ENCODE results near the gene MFRP. TPM values are rescaled to one million over a fixed set of nuclear protein-coding genes. Genes with fewer than 3 reads are reported as not detected.

Gene MFRP
- total RNA-seq, 4 donors from 2014 or later, result not detected

DNA sequence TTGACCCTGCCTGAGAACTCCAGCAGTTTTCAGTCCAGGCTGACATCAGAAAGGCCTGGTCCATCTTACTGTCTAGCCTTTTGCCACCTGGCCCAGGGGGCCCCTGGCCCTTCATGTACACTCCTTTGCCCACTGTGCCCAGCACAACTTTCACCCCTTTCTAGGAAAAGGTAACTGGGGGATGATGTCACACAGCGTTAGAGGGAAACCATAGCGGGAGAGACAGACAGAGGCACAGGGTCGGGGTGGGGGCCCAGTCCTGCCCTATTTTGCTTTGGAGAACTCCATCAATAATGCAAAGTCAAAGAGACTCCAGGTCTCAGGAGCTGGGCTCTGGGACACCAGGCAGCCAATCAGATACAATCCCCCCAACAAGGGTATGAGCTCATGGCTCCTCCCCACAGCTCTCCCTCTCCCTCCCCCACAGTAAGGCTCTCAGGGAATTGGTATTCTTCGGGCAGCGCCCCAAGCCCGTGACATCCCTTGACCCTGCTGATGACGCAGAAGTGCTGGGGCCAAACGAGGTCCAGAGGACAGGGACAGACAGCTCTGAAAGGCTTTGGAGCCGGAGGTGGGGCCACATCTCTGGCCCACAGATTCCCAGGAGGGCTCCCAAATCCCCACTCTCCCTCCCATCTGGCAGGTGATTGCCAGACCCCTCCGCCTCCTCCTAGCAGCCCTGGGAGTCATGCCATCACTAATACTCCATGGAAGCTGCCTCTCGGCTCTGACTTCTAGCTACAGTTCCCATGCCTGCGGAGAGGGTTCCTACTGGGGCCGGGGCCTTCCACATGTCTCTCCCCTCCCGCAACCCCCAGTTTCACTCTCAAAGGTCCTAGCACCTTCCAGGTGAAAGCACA is 29.1 kb upstream of the MFRP start:
- Histone ChIP-seq H3K27me3 (no peaks in the 10 kb centered on the region), H3K9me3 (no peaks in the 10 kb centered on the region), H3K27ac (peak overlapping the region; percentile 48 to 87 (median 80)), H3K4me1 (peaks cover 26 to 82% (median 50%) of the 10 kb centered on the region in 3 donors), H3K4me3 (peak overlapping the region in 1 of 4 donors; percentile 2), H3K36me3 (no peaks in the 10 kb centered on the region)
- no peak for DNase-seq
- TF ChIP-seq, protein P1, sequence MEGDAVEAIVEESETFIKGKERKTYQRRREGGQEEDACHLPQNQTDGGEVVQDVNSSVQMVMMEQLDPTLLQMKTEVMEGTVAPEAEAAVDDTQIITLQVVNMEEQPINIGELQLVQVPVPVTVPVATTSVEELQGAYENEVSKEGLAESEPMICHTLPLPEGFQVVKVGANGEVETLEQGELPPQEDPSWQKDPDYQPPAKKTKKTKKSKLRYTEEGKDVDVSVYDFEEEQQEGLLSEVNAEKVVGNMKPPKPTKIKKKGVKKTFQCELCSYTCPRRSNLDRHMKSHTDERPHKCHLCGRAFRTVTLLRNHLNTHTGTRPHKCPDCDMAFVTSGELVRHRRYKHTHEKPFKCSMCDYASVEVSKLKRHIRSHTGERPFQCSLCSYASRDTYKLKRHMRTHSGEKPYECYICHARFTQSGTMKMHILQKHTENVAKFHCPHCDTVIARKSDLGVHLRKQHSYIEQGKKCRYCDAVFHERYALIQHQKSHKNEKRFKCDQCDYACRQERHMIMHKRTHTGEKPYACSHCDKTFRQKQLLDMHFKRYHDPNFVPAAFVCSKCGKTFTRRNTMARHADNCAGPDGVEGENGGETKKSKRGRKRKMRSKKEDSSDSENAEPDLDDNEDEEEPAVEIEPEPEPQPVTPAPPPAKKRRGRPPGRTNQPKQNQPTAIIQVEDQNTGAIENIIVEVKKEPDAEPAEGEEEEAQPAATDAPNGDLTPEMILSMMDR (IDR thresholded peaks at IDR 0.05), result no peak
- no peak for TF ChIP-seq POLR2A (IDR thresholded peaks at IDR 0.05)
- intact Hi-C loops (cut with DNase I), result no loop called here
- 63 to 64% methylated on average over 7 to 10 of the region's 14 CpGs for WGBS, 2 donors

- WGBS, 2 donors, result 34 to 35% methylated on average over 6 to 7 of the region's 11 CpGs
- no peaks in the 10 kb centered on the region for H3K9me3 ChIP-seq
- H3K36me3 ChIP-seq, result no peaks in the 10 kb centered on the region
- H3K4me1 ChIP-seq, result peaks cover 33 to 85% (median 55%) of the 10 kb centered on the region in 3 donors
- no peak overlapping the region for H3K4me3 ChIP-seq
- TF ChIP-seq, protein P1 (IDR thresholded peaks at IDR 0.05), result no peak
- TF ChIP-seq POLR2A (IDR thresholded peaks at IDR 0.05), result no peak
- H3K27ac ChIP-seq, result peak overlapping the region; percentile 39 to 87 (median 80)
- DNase-seq, result no peak
- intact Hi-C loops (cut with DNase I), result no loop called here
- no peaks in the 10 kb centered on the region for H3K27me3 ChIP-seq
These were observed 28.3 kb upstream of the MFRP start for GRCh38 chr11:119374632-119375336.

DNA sequence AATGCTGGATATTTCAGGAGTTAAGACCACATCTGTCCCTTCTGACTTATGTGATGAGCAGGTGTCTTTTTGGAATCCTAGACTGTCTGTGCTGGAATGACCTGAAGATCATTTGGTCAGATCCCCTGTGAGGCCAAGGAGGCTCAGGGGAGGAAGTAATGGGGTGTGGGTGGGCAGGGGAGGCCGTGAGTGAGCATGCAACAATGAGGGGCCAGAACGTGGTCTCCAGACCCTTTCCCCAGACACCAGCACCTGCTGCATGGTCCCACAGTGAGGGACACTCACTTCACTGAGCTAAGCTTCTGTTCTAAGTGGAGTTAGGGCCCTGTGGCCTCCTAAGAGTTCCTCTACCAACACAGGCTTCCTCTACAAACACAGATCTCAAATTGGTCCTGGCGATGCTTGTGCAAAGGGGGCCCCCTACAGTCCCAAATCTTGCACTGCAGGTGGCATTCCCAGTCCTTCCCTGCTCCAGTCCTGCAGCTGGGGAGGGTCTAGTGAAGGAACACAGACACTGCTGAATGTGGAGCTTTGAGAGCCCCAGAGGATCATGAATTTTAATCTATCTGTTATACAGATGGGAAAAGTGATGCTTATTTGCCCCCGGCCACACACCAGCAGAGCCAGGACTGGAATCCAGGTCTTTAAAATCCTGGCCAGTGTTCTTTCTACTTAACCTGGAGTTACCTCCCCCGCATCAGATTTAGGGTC is 27.6 kb upstream of the MFRP start:
- TF ChIP-seq, protein P1 (IDR thresholded peaks at IDR 0.05), result peak; percentile 61 to 94 (median 90)
- no peak for TF ChIP-seq POLR2A (IDR thresholded peaks at IDR 0.05)
- Histone ChIP-seq H3K9me3 (no peaks in the 10 kb centered on the region), H3K36me3 (no peaks in the 10 kb centered on the region), H3K27ac (peak overlapping the region; percentile 39 to 87 (median 80)), H3K4me3 (no peak overlapping the region), H3K27me3 (no peaks in the 10 kb centered on the region), H3K4me1 (peaks cover 40 to 92% (median 62%) of the 10 kb centered on the region in 3 donors)
- DNase-seq, result no peak
- WGBS, 2 donors, result 42 to 66% methylated on average over 3 to 5 of the region's 5 CpGs
- intact Hi-C loops (cut with DNase I), result no loop called here

DNA sequence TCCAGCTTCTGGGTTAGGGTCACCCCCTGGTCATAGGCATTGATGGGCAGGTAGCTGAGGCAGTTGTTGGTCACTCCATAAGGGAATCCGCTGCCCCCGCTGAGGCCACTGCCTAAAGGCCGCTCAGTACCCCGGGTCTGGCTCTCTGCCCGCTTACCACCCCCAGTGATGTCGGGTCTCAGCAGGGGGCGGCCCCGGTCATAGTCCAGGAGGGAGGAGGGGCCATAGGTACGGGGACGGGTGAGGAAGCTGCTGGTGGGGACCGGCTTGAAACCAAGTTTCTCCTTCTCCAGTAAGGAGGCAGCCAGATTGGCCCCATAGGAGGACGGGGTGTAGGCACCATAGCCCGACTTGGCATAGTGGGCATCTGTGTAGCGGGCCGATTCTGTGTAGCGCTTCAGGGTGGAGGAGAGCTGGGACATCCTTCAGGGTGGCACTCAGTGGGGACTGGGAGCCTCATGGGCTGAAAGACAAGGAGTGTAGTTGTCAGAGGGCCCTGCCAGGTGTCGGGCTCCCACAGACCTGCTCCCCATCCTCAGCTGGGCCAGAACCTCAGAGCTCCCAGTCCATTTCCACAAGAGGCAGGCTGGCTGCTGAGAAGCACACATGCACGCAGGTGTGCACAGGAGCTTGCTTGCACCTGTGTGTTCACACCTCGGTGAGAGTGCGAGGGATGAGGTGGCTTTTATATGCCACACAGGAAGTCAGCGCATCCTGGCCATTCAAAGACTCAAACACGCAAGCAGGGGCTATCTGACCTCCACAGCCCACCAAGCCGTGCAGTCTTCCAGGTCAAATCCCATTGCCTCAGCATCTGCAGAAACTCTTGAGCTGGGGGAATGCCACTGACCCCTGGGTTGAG is 26.8 kb upstream of the MFRP start:
- H3K27me3 ChIP-seq, result peaks cover 0 to 4% (median 0%) of the 10 kb centered on the region in 4 donors
- H3K36me3 ChIP-seq, result no peaks in the 10 kb centered on the region
- no peaks in the 10 kb centered on the region for H3K9me3 ChIP-seq
- intact Hi-C loops (cut with DNase I), result no loop called here
- H3K27ac ChIP-seq, result peak overlapping the region in 1 of 4 donors; percentile 75
- no peak for DNase-seq
- H3K4me1 ChIP-seq, result peaks cover 46 to 98% (median 70%) of the 10 kb centered on the region in 3 donors
- TF ChIP-seq POLR2A (IDR thresholded peaks at IDR 0.05), result no peak
- WGBS, 2 donors, result 72 to 76% methylated on average over 6 to 7 of the region's 23 CpGs
- H3K4me3 ChIP-seq, result no peak overlapping the region

Data from esophagus squamous epithelium (tissue), 5 donors.